ENCODE measurements around the gene CSPG4. TPM values are rescaled to one million over a fixed set of nuclear protein-coding genes. Genes with fewer than 3 reads are reported as not detected.
"Not testable (repeated sequence)": the region's sequence is repeated elsewhere in the genome, so short reads cannot be mapped to it uniquely, and the experiment has no call there.

Gene CSPG4
- total and polyA plus RNA-seq, 9 donors, result 3.3 to 30.0 (median 5.2) TPM

DNA sequence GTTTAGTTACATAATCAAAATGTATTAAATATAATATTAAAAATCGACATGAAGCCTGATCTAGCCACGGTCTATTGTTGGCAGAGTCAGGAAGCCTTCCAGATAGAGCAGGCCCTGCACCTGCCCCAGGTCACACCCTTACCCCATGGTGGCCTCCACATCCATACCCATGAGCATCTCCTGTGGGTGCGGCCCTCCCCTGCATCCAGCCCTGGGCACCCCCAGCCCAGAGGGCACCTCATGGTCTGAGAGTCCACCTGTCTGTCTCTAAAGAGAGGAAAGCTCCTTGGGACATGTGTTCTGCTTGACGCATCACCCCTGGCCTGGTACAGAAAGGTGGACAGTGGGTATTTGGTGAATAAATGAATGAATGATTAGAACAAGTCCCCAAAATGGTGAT lies 37.2 kb upstream of the CSPG4 start:
- H3K27ac ChIP-seq, result no peak overlapping the region
- no peaks in the 10 kb centered on the region for H3K36me3 ChIP-seq
- intact Hi-C loops (cut with DNase I), result no loop called here
- H3K27me3 ChIP-seq, result no peaks in the 10 kb centered on the region
- 84 to 92% (median 92%) methylated on average over 4 of the region's 4 CpGs for WGBS, 3 donors
- H3K9me3 ChIP-seq, result no peaks in the 10 kb centered on the region
- DNase-seq, result peak in 1 of 5 donors; percentile 6
- H3K4me3 ChIP-seq, result no peak overlapping the region
- no peak for TF ChIP-seq EP300 (IDR thresholded peaks at IDR 0.05)
- TF ChIP-seq, protein P1, sequence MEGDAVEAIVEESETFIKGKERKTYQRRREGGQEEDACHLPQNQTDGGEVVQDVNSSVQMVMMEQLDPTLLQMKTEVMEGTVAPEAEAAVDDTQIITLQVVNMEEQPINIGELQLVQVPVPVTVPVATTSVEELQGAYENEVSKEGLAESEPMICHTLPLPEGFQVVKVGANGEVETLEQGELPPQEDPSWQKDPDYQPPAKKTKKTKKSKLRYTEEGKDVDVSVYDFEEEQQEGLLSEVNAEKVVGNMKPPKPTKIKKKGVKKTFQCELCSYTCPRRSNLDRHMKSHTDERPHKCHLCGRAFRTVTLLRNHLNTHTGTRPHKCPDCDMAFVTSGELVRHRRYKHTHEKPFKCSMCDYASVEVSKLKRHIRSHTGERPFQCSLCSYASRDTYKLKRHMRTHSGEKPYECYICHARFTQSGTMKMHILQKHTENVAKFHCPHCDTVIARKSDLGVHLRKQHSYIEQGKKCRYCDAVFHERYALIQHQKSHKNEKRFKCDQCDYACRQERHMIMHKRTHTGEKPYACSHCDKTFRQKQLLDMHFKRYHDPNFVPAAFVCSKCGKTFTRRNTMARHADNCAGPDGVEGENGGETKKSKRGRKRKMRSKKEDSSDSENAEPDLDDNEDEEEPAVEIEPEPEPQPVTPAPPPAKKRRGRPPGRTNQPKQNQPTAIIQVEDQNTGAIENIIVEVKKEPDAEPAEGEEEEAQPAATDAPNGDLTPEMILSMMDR (IDR thresholded peaks at IDR 0.05), result no peak
- no peak for TF ChIP-seq POLR2A (IDR thresholded peaks at IDR 0.05)
- no peaks in the 10 kb centered on the region for H3K4me1 ChIP-seq (ENCODE audit: insufficient read depth)

DNA sequence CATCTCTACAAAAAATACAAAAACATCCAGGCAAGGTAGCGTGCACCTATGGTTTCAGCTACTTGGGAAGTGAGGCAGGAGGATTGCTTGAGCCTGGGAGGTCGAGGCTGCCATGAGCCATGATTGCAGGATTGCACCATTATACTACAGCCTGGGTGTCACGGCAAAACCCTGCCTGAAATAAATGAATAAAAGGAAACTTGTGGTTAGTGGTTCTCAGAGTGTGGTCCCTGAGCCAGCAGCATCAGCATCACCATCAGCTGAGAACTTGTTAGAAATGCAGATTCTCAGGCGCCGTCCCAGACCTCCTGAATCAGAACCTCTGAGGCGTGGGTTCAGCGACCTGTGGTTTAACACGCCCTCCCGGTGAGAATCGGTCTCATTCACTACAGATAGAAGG lies 36.2 kb upstream of the CSPG4 start:
- H3K36me3 ChIP-seq; H3K9me3 ChIP-seq; H3K27ac ChIP-seq; H3K4me3 ChIP-seq; H3K4me1 ChIP-seq (ENCODE audit: insufficient read depth); H3K27me3 ChIP-seq; DNase-seq; intact Hi-C loops (cut with DNase I): not testable (repeated sequence)
- 68 to 91% (median 80%) methylated on average over 6 to 9 of the region's 10 CpGs for WGBS, 3 donors

DNA sequence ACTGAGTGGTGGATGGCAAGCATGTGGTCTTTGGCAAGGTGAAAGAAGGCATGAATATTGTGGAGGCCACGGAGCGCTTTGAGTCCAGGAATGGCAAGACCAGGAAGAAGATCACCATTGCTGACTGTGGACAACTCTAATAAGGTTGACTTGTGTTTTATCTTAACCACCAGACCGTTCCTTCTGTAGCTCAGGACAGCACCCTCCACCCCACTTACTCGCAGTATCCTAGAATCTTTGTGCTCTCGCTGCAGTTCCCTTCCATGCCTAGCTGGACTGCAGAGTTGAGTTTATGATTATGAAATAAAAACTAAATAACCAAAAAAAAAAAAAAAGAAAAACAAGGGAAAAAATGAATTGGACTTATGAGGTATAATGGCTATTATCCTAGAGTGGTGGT lies 34.5 kb upstream of the CSPG4 start:
- H3K27me3 ChIP-seq; H3K9me3 ChIP-seq; intact Hi-C loops (cut with DNase I); DNase-seq; H3K4me1 ChIP-seq (ENCODE audit: insufficient read depth); H3K36me3 ChIP-seq; H3K4me3 ChIP-seq; H3K27ac ChIP-seq: not testable (repeated sequence)
- 89 to 93% (median 90%) methylated on average over 5 of the region's 5 CpGs for WGBS, 3 donors

DNA sequence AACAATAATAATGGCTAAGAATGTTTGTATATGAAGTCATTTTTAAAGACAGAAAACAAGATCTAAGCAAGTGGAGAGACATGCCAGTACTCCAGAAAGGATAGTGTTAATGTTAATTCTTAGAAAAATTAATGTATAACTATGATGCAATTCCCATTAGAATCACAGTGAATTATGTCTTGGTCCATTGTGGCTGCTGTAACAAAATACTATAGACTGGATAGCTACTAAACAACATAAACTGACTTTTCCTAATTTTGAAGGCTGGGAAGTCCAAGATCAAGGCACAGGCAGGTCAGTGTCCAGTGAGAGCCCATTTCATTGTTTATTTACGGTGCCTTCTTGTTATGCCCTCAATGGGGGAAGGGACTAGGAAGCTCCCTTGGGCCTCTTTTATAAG lies 32.7 kb upstream of the CSPG4 start:
- Histone ChIP-seq H3K36me3 (no peaks in the 10 kb centered on the region), H3K27ac (no peak overlapping the region), H3K4me1 (ENCODE audit: insufficient read depth) (no peaks in the 10 kb centered on the region), H3K4me3 (no peak overlapping the region), H3K9me3 (no peaks in the 10 kb centered on the region), H3K27me3 (peaks cover 2% of the 10 kb centered on the region)
- 52 to 75% (median 67%) methylated on average over 1 of the region's 1 CpG for WGBS, 3 donors
- DNase-seq, result no peak
- TF ChIP-seq POLR2A (IDR thresholded peaks at IDR 0.05), result no peak
- no peak for TF ChIP-seq EP300 (IDR thresholded peaks at IDR 0.05)
- TF ChIP-seq, protein P1 (IDR thresholded peaks at IDR 0.05), result no peak
- intact Hi-C loops (cut with DNase I), result no loop called here

DNA sequence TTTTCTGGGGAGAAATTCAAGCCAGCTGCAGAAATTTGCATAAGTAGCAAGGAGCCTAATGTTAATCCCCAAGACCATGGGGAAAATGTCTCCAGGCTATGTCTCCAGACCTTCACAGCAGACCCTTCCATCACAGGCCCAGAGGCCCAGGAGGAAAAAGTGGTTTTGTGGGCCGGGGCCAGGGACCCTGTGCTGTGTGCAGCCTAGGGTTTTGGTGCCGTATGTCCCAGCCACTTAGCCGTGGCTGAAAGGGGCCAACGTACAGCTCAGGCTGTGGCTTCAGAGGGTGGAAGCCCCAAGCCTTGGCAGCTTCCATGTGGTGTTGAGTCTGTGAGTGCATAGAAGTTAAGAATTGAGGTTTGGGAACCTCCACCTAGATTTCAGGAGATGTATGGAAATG lies 29.7 kb upstream of the CSPG4 start:
- H3K27ac ChIP-seq; intact Hi-C loops (cut with DNase I); H3K36me3 ChIP-seq; H3K4me1 ChIP-seq (ENCODE audit: insufficient read depth); H3K9me3 ChIP-seq; H3K4me3 ChIP-seq; H3K27me3 ChIP-seq: not testable (repeated sequence)
- DNase-seq, result peak in 1 of 5 donors; percentile 20
- WGBS, 3 donors, result 92 to 96% (median 93%) methylated on average over 4 of the region's 4 CpGs

DNA sequence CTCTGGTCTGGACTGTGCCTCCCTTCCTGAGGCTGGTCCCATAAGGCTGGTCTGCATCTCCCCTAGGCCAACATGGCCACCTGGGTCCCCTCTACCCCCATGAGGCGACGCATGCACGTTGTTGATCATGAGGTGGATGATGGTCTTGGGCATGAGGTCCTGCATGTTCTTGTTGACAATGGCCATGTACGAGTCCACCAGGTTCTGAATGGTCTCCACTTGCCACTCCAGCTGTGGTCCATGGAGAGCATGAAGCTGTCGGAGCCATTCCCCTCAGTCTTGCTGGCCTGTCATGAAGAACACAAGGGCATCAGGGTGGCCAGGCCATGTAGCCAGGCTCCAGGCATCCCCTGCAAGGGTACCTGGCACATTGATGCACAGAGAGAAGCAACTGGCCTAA lies 27.1 kb upstream of the CSPG4 start:
- H3K4me1 ChIP-seq (ENCODE audit: insufficient read depth), result peaks cover 10% of the 10 kb centered on the region
- no peak for TF ChIP-seq EP300 (IDR thresholded peaks at IDR 0.05)
- no peak for TF ChIP-seq POLR2A (IDR thresholded peaks at IDR 0.05)
- TF ChIP-seq, protein P1 (IDR thresholded peaks at IDR 0.05), result no peak
- H3K4me3 ChIP-seq, result no peak overlapping the region
- intact Hi-C loops (cut with DNase I), result loop anchor here in 3 of 4 donors (10.0 kb wide), 2 partner anchors 55 to 65 kb away; no protein-coding TSS in a partner anchor
- DNase-seq, result no peak
- no peak overlapping the region for H3K27ac ChIP-seq
- peaks cover 2% of the 10 kb centered on the region for H3K27me3 ChIP-seq
- no peaks in the 10 kb centered on the region for H3K36me3 ChIP-seq
- H3K9me3 ChIP-seq, result no peaks in the 10 kb centered on the region
- 92 to 93% (median 93%) methylated on average over 5 of the region's 5 CpGs for WGBS, 3 donors

All from ovary (tissue), 9 donors.